Measurements from ENCODE around the gene UTS2R.

GRCh38 chr17:82389379-82389778 lies 17.8 kb downstream of the UTS2R start:
- TF ChIP-seq, protein P1, sequence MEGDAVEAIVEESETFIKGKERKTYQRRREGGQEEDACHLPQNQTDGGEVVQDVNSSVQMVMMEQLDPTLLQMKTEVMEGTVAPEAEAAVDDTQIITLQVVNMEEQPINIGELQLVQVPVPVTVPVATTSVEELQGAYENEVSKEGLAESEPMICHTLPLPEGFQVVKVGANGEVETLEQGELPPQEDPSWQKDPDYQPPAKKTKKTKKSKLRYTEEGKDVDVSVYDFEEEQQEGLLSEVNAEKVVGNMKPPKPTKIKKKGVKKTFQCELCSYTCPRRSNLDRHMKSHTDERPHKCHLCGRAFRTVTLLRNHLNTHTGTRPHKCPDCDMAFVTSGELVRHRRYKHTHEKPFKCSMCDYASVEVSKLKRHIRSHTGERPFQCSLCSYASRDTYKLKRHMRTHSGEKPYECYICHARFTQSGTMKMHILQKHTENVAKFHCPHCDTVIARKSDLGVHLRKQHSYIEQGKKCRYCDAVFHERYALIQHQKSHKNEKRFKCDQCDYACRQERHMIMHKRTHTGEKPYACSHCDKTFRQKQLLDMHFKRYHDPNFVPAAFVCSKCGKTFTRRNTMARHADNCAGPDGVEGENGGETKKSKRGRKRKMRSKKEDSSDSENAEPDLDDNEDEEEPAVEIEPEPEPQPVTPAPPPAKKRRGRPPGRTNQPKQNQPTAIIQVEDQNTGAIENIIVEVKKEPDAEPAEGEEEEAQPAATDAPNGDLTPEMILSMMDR (IDR thresholded peaks at IDR 0.05): no peak
- no peak for TF ChIP-seq POLR2AphosphoS5 (IDR thresholded peaks at IDR 0.05)

All from suprapubic skin (tissue), 3 donors.